Measurements from ENCODE around the gene WDR45B.
A peak's percentile ranks its signal among the peaks of the same experiment; 100 is the strongest.

Gene WDR45B

DNA sequence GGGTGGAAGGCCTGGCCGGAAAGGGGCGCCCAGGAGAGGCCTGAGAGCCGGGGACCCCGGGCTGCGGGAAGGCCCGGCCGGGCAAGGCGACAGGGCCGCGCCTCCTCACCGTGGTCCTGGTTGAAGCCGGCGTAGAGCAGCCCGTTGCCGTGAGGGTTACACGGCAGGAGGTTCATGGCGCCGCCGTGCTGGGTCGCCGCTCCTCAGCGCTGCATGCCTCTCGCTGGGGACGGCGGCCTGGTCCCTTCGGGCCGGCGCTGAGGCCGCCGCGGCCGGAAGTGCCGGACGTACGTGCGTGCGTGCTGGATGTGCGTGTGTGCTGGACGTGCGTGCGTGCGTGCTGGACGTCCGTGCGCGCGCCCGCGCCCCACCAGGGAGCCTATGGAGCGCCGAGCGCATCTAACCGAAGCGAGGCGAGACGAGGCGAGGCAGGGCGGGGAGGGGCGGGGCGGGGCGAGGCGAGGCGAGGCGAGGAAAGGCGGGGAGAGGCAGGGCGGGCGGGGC lies at the start of gene WDR45B:
WDR45B (minus strand) TSS at position 280 of the 504 bp plus-strand sequence; CDS start at position 176, 104 bp downstream.
- no peaks in the 10 kb centered on the region for H3K9me3 Mint-ChIP-seq
- peaks cover 15% of the 10 kb centered on the region for H3K36me3 Mint-ChIP-seq (ENCODE audit: low read depth)
- H3K4me3 Mint-ChIP-seq: peak within 1 kb of the TSS; percentile 89
- TF ChIP-seq, protein P1, sequence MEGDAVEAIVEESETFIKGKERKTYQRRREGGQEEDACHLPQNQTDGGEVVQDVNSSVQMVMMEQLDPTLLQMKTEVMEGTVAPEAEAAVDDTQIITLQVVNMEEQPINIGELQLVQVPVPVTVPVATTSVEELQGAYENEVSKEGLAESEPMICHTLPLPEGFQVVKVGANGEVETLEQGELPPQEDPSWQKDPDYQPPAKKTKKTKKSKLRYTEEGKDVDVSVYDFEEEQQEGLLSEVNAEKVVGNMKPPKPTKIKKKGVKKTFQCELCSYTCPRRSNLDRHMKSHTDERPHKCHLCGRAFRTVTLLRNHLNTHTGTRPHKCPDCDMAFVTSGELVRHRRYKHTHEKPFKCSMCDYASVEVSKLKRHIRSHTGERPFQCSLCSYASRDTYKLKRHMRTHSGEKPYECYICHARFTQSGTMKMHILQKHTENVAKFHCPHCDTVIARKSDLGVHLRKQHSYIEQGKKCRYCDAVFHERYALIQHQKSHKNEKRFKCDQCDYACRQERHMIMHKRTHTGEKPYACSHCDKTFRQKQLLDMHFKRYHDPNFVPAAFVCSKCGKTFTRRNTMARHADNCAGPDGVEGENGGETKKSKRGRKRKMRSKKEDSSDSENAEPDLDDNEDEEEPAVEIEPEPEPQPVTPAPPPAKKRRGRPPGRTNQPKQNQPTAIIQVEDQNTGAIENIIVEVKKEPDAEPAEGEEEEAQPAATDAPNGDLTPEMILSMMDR (IDR thresholded peaks at IDR 0.05): no peak
- peak; percentile 87 for DNase-seq
- peaks cover 45% of the 10 kb centered on the region for H3K4me1 Mint-ChIP-seq
- H3K27ac Mint-ChIP-seq: peak within 1 kb of the TSS; percentile 72
- H3K27me3 Mint-ChIP-seq (ENCODE audit: low read depth, poor library complexity): peaks cover 17% of the 10 kb centered on the region

DNA sequence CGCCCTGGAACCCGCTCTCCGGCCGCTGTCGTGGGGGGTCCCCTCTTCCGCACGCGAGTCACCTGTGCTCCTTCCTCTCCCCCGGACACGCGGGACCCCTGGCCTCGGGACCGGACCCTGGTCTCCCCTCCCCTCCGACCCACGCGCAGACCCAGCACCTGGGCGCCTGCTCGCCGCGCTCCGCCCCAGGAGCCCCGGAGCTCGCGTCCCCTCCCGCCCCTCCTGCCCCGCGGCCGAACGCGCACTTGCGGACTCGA lies 49.5 kb upstream of the WDR45B start:
- H3K36me3 Mint-ChIP-seq (ENCODE audit: low read depth): peaks cover 28% of the 10 kb centered on the region
- TF ChIP-seq, protein P1 (IDR thresholded peaks at IDR 0.05): no peak
- peak overlapping the region; percentile 72 for H3K4me3 Mint-ChIP-seq
- H3K4me1 Mint-ChIP-seq: peaks cover 35% of the 10 kb centered on the region
- peaks cover 70% of the 10 kb centered on the region for H3K27me3 Mint-ChIP-seq (ENCODE audit: low read depth, poor library complexity)
- no peak overlapping the region for H3K27ac Mint-ChIP-seq
- peaks cover 39% of the 10 kb centered on the region for H3K9me3 Mint-ChIP-seq
- no peak for DNase-seq

DNA sequence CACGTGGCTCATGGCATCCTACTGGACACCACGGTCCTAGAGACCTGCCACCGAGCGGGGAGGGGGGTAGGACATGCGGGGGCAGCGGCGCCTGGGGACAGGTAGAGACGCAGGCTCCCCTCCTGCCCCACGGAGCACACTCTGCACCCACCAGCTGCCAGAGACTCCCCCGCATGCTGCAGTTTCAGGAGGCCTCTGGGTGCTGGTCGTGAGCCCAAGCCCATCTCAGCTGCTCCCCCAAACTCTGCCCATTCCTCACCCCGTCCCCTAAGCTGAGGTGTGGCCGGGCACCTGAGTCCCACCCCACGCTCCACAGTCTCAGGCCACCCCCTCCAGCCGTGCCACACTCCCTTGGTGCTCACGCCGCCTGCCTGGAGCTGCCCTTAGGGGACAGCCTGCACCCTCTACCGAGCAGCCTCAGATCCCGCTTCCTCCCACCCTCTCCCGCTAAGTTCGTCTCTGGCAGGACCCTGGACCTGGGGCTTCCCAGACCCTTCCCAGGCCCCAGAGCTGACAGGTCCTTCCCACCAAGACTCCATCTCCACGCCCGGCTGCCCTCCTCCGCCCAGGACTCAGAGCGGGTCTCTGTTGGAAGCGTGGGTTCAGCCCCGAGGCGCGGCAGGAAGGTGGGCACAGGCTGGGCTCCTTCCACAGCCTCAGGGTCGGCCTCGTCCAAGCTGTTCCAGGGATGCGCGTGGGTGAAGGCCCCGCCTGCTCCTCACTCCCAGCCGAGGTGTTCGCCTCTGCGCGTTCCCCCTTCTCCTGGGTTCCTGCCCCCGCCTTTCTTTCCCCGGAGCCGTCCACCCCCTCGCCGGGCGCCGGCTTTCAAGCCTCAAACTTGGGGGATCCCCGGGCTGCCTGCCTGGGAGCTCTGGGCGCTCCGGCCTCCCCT lies 48.9 kb upstream of the WDR45B start:
- H3K9me3 Mint-ChIP-seq: peaks cover 39% of the 10 kb centered on the region
- peaks cover 35% of the 10 kb centered on the region for H3K4me1 Mint-ChIP-seq
- peak overlapping the region; percentile 72 for H3K4me3 Mint-ChIP-seq
- H3K36me3 Mint-ChIP-seq (ENCODE audit: low read depth): peaks cover 28% of the 10 kb centered on the region
- no peak overlapping the region for H3K27ac Mint-ChIP-seq
- TF ChIP-seq, protein P1 (IDR thresholded peaks at IDR 0.05): no peak
- H3K27me3 Mint-ChIP-seq (ENCODE audit: low read depth, poor library complexity): peaks cover 70% of the 10 kb centered on the region
- DNase-seq: peak; percentile 40

- no peak overlapping the region for H3K27ac Mint-ChIP-seq
- TF ChIP-seq, protein P1 (IDR thresholded peaks at IDR 0.05): no peak
- H3K27me3 Mint-ChIP-seq (ENCODE audit: low read depth, poor library complexity): peaks cover 65% of the 10 kb centered on the region
- no peak overlapping the region for H3K4me3 Mint-ChIP-seq
- H3K36me3 Mint-ChIP-seq (ENCODE audit: low read depth): peaks cover 28% of the 10 kb centered on the region
- H3K4me1 Mint-ChIP-seq: peaks cover 39% of the 10 kb centered on the region
- peaks cover 39% of the 10 kb centered on the region for H3K9me3 Mint-ChIP-seq
- DNase-seq: no peak
These were observed 48.0 kb upstream of the WDR45B start for GRCh38 chr17:82696259-82696658.

- TF ChIP-seq, protein P1 (IDR thresholded peaks at IDR 0.05): no peak
- peaks cover 28% of the 10 kb centered on the region for H3K36me3 Mint-ChIP-seq (ENCODE audit: low read depth)
- H3K27ac Mint-ChIP-seq: no peak overlapping the region
- H3K4me1 Mint-ChIP-seq: peaks cover 52% of the 10 kb centered on the region
- peaks cover 49% of the 10 kb centered on the region for H3K27me3 Mint-ChIP-seq (ENCODE audit: low read depth, poor library complexity)
- no peak for DNase-seq
- H3K9me3 Mint-ChIP-seq: peaks cover 39% of the 10 kb centered on the region
- H3K4me3 Mint-ChIP-seq: peak overlapping the region; percentile 25
These were observed 46.4 kb upstream of the WDR45B start for GRCh38 chr17:82694647-82695046.
